Small intestine (tissue), 7 donors: Measurements from ENCODE around the gene MEX3C. TPM values are rescaled to one million over a fixed set of nuclear protein-coding genes. Genes with fewer than 3 reads are reported as not detected.

ENCODE experiments used
- DNase-seq, 2 donors: peaks; one replicate each; pipeline versions ENCODE4 v3.0.0 to v3.0.0-alpha.2; 2013
- FAIRE-seq: peaks from 2 replicates; lab custom pipeline; 2012; peaks lifted over from hg19 to GRCh38; lab: Jason Lieb, UNC
- H3K27ac ChIP-seq, 3 donors: one replicate each; pipeline ENCODE4 v1.5.1; 2013; ENCODE audit warnings: low read length in 2 of 3, mild to moderate bottlenecking in 2 of 3, control low read depth in 1 of 3, inconsistent platforms in 1 of 3, low read depth in 1 of 3, moderate library complexity in 1 of 3
- H3K27me3 ChIP-seq, 3 donors: one replicate each; pipeline ENCODE4 v1.6.1; 2013; ENCODE audit warnings: low read length in 3 of 3, inconsistent platforms in 1 of 3; ENCODE audit not compliant: control insufficient read depth in 3 of 3, insufficient read depth in 3 of 3
- H3K36me3 ChIP-seq, 3 donors: one replicate each; pipeline ENCODE4 v1.6.1; 2013; ENCODE audit warnings: low read length in 3 of 3, inconsistent platforms in 1 of 3, low read depth in 1 of 3, mild to moderate bottlenecking in 1 of 3, moderate library complexity in 1 of 3; ENCODE audit not compliant: control insufficient read depth in 3 of 3, insufficient read depth in 2 of 3
- H3K4me1 ChIP-seq, 3 donors: one replicate each; pipeline ENCODE4 v1.6.1; 2013; ENCODE audit warnings: low read length in 2 of 3, inconsistent platforms in 1 of 3, low read depth in 1 of 3, mild to moderate bottlenecking in 1 of 3, moderate library complexity in 1 of 3; ENCODE audit not compliant: control insufficient read depth in 3 of 3, insufficient read depth in 2 of 3
- H3K4me3 ChIP-seq, 3 donors: one replicate each; pipeline ENCODE4 v1.5.1; 2013; ENCODE audit warnings: low read length in 3 of 3, control low read depth in 1 of 3, inconsistent platforms in 1 of 3, low read depth in 1 of 3, mild to moderate bottlenecking in 1 of 3, moderate library complexity in 1 of 3
- H3K9me3 ChIP-seq, 2 donors: one replicate each; pipeline ENCODE4 v1.6.1; 2013; ENCODE audit warnings: low read depth in 1 of 2, low read length in 1 of 2; ENCODE audit not compliant: control insufficient read depth in 2 of 2, insufficient read depth in 1 of 2
- WGBS, 3 donors: extraction: QIAGEN DNeasy Blood & Tissue Kit; methylation state at CpG; one replicate each; pipeline ENCODE4 v1.1.7; 2013; 5-methylcytosine and 5-hydroxymethylcytosine counted together
- polyA plus RNA-seq, 4 donors: library from polyadenylated mRNA; stranded (reverse) in 3 of 4; unstranded in 1 of 4; fragments of 200-250 nt in 3 of 4; fragments of 120-200 nt in 1 of 4; gene quantifications; one replicate each; pipeline versions ENCODE4 v1.2.1 to v1.2.3, GENCODE V29; 2013
- donor health status: healthy with polysubstance abuse.
- donor health status: control.
- donor health status: control.
- donor health status: Bipolar disorder and iron deficiency.
- donor health status: healthy.

MEX3C gene
- polyA plus RNA-seq, 4 donors = 8.9 to 32.2 (median 14.1) TPM

DNA sequence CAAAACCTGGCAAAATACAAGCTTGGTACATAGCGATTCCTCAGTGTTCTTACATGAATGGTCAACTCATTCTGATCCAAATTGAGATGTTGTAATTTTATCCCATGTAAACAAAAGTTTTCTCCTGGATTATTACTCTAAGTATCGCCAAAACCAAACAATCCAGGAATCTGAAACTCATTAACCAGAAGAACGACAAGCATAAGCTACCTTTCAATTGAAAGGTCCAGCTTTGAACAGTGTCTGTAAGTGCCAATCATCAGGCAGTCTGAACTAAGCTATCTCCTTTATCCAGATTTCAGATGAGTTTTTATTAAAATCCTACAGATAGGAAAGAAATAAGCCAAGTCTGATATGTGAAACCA is 2.4 kb downstream of the MEX3C start:
- Histone ChIP-seq H3K36me3 (no peaks in the 10 kb centered on the region), H3K27ac (peak overlapping the region in 2 of 3 donors; percentile 96 to 97), H3K4me1 (peaks cover 2 to 21% (median 10%) of the 10 kb centered on the region in 3 donors), H3K9me3 (peaks cover 0 to 10% of the 10 kb centered on the region in 2 donors), H3K27me3 (no peaks in the 10 kb centered on the region), H3K4me3 (peak overlapping the region in 2 of 3 donors; percentile 78 to 94)
- 3 to 15% (median 5%) methylated on average over 3 of the region's 3 CpGs for WGBS, 3 donors
- FAIRE-seq (no peak), DNase-seq (no peak)

DNA sequence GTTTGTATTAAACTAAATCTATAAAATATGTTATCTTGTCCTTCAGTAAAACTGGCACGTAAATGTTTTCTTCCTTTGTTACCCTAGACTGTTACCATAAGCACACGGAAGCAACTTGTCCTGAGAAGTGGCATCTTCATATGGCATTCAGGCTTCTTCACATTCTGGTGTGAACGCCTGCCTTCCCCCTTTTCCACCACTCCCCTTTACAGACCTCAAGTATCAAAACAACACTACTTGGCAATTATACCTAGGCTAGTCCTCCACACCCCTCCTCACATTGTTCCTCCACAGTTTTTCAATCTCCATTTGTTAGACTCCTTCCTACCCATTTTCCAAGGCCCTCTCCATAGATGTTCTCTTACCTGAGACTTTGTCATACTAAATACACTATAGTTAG is 2.9 kb downstream of the MEX3C start:
- H3K4me1 ChIP-seq = peaks cover 4 to 21% (median 10%) of the 10 kb centered on the region in 3 donors
- H3K36me3 ChIP-seq = no peaks in the 10 kb centered on the region
- DNase-seq (peak; percentile 3 to 25), FAIRE-seq (no peak)
- H3K27ac ChIP-seq = peak overlapping the region; percentile 52 to 96 (median 53)
- H3K4me3 ChIP-seq = peak overlapping the region in 2 of 3 donors; percentile 78 to 94
- peaks cover 0 to 10% of the 10 kb centered on the region in 2 donors for H3K9me3 ChIP-seq
- WGBS, 3 donors = 16 to 34% (median 32%) methylated on average over 3 of the region's 3 CpGs
- no peaks in the 10 kb centered on the region for H3K27me3 ChIP-seq

DNA sequence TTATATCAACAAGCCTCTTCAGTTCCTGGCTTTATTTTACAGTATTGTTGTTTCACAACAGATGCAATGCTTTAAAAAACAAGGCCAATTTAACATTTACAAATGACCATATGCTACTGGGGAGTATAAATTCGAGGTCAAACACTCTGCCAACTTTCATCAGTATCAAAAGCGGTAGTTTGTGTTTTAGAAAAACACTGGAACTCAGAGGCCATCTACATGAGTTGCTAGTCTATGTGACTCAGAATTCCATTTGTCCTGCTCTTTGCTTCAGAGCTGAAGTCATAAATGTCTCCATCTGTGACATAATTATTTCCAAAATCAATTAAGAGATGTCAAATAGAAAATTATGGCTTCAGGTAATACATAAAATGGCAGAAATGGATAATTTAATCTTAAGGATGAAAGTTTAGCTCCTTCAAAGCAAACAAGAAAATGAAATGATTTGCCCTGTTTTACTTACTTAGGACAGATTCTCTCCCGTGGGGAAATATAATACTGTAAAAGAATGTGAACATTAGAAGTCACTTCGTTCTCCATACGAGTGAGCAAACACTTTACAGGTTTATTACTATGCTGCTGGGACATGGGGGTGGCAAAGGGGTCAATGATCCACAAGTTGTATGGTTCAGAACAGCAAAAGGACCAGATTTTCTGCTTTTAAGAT is 3.7 kb downstream of the MEX3C start:
- FAIRE-seq (no peak), DNase-seq (peak; percentile 16 to 47)
- Histone ChIP-seq H3K4me1 (peaks cover 4 to 21% (median 10%) of the 10 kb centered on the region in 3 donors), H3K27me3 (no peaks in the 10 kb centered on the region), H3K27ac (peak overlapping the region in 1 of 3 donors; percentile 96), H3K9me3 (peaks cover 0 to 4% of the 10 kb centered on the region in 2 donors), H3K36me3 (no peaks in the 10 kb centered on the region), H3K4me3 (peak overlapping the region in 1 of 3 donors; percentile 26)
- WGBS, 3 donors = 8 to 20% (median 9%) methylated on average over 5 of the region's 5 CpGs

DNA sequence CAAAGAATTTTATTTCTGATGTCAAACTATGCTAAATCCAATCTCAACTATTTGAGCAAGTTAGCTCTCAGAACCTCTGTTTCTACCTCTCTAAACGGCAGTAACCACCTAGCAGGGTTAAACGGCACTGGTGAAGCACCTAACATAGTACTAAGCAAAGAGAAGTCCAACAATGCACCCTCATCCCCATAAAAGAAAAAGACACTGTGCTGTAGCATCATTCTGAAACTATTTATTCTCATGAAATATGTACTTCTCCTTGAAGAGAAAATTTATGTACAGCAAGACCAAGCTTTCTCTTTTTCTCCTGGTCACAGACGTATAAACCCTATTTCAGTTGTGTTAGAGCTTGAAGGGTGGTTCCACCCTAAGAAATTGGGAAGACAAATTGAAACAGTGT is 4.8 kb downstream of the MEX3C start:
- no peak for FAIRE-seq
- WGBS, 3 donors = 37 to 45% (median 40%) methylated on average over 3 of the region's 3 CpGs

DNA sequence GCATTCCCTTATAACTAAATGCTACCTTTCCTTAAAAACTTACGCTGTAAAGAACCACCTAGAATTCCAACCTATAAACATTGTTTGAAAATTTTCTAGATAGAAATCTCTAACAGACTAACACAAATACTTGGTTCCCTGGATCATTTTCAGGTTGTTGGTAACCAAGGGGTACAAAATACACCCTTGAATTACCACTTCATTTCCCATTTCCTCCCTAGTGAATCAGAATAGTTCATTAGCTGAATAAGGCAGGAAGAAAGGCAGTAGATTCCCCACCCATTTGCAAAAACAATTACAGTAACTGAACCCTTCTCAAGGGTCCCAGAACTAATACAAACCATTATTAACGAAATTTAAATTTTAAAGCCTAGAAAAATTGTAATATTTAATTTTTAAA is 5.5 kb downstream of the MEX3C start:
- DNase-seq (no peak), FAIRE-seq (no peak)
- Histone ChIP-seq H3K9me3 (no peaks in the 10 kb centered on the region), H3K27ac (no peak overlapping the region), H3K36me3 (peaks cover 0 to 2% (median 0%) of the 10 kb centered on the region in 3 donors), H3K4me3 (no peak overlapping the region), H3K27me3 (no peaks in the 10 kb centered on the region), H3K4me1 (peaks cover 4 to 21% (median 10%) of the 10 kb centered on the region in 3 donors)
- 83 to 86% (median 85%) methylated on average over 2 of the region's 2 CpGs for WGBS, 3 donors

More for the DNA sequence above, 4.8 kb downstream of the MEX3C start:
- H3K4me1 ChIP-seq = peaks cover 4 to 21% (median 10%) of the 10 kb centered on the region in 3 donors
- H3K27ac ChIP-seq = no peak overlapping the region
- DNase-seq = no peak
- H3K27me3 ChIP-seq = no peaks in the 10 kb centered on the region
- H3K4me3 ChIP-seq = no peak overlapping the region
- H3K9me3 ChIP-seq = no peaks in the 10 kb centered on the region
- H3K36me3 ChIP-seq = peaks cover 0 to 2% (median 0%) of the 10 kb centered on the region in 3 donors

DNA sequence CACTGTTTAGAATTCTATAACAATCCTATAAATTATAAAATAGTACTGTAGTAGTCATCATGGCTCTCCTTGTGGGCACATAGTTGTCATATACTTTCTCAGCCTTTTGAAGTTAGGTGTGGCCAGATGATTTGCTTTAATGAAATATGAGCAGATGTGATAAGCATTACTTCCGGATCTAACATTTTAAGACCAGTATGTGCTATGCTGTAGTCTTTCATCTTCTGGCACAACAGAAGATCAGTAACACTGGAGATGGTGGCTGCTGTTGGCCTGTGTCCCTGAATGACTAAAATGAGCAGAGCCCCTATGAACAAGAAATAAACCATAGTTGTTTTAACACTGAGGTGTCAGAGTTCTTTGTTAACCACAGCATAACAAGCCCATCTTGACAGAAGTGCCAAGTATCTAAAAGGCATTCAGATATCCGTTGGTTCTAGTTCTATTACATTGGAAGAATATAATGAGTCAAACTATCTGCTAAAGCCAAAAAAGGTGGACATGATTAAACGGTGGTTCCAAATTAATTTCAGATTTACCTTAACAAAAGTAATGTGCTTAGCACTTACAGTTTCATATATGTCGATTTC is 6.3 kb downstream of the MEX3C start:
- peak in 1 of 2 donors; percentile 57 for DNase-seq
- 23 to 36% (median 23%) methylated on average over 4 of the region's 4 CpGs for WGBS, 3 donors
- peaks cover 4 to 21% (median 14%) of the 10 kb centered on the region in 3 donors for H3K4me1 ChIP-seq

DNA sequence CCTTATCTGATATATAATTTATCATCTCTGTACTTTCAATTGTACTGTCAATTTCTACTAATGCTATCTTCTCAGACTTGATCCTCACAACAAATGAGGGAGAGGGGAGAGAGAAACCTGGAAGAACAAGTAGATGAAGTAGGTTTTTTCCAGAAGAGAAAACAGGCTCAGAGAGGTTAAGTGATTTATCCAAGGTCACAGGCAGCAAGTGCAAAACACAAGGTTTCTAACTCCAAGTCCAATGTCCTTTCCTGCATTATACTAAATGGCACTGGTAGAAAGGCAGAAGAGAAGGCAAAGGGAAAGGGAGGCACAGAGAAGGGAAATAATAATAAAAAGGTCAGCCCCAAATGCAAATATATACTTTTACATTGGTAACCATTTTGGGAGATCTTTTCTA is 7.5 kb downstream of the MEX3C start:
- Histone ChIP-seq H3K4me1 (peaks cover 4 to 21% (median 15%) of the 10 kb centered on the region in 3 donors), H3K27ac (no peak overlapping the region), H3K27me3 (no peaks in the 10 kb centered on the region), H3K36me3 (peaks cover 0 to 2% (median 0%) of the 10 kb centered on the region in 3 donors), H3K9me3 (no peaks in the 10 kb centered on the region), H3K4me3 (no peak overlapping the region)
- no peak for FAIRE-seq
- peak in 1 of 2 donors; percentile 8 for DNase-seq

More for the DNA sequence above, 6.3 kb downstream of the MEX3C start:
- Histone ChIP-seq H3K27me3 (no peaks in the 10 kb centered on the region), H3K9me3 (no peaks in the 10 kb centered on the region), H3K27ac (no peak overlapping the region), H3K4me3 (no peak overlapping the region), H3K36me3 (peaks cover 0 to 2% (median 0%) of the 10 kb centered on the region in 3 donors)
- no peak for FAIRE-seq

DNA sequence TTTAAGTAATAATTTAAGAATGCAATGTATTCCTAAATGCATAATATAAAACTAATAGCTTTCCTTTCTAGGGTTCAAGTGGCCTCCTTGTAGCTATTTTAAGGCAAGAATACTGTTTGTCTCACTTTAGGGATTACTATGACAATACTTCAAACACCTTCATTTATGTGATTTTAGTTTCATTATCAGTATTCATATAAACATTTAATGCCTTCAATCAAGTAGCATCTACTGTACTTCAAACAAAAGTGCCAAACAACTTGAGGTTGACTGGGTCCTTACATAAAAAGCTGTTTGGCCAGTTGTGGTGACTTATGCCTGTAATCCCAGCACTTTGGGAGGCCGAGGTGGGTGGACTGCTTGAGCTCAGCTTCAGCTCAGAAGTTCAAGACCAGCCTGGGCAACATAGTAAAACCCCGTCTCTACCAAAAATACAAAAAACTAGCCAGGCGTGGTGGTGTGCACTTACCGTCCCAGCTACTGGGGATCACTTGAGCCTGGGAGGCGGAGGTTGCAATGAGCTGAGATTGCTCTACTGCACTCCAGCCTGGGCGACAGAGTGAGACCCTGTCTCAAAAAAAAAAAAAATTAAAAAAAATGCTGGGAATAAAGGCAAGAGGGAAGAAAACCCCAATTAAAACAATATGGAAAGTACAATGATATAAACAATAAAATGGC is 9.3 kb downstream of the MEX3C start:
- WGBS, 3 donors = 74 to 81% (median 77%) methylated on average over 6 of the region's 6 CpGs
- peaks cover 2 to 9% (median 5%) of the 10 kb centered on the region in 3 donors for H3K4me1 ChIP-seq
- H3K36me3 ChIP-seq = peaks cover 0 to 10% (median 0%) of the 10 kb centered on the region in 3 donors
- H3K27ac ChIP-seq = no peak overlapping the region
- no peaks in the 10 kb centered on the region for H3K27me3 ChIP-seq
- H3K9me3 ChIP-seq = no peaks in the 10 kb centered on the region
- H3K4me3 ChIP-seq = no peak overlapping the region
- no peak for DNase-seq
- FAIRE-seq = no peak
